ENCODE measurements around the gene PDZRN3.

PDZRN3 gene

DNA sequence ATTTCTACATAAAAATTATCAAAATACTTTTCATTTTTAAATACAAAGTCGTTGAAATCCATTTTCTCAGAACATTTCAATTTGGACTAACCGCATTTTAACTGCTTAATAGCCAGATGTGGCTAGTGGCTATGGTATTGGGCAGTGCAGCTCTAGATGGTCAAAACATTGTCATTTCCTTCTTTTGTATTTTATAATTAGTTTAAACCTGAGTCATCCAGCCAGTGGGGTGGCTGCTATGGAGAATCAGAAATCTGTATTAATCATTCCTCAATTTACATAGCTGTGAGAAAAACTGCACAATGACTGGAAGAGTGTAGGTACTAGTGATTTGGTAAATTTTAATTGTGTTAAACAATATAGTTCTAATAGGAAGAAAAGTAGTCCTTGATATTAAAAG, 245.3 kb downstream of the PDZRN3 start:
- FAIRE-seq = no peak

DNA sequence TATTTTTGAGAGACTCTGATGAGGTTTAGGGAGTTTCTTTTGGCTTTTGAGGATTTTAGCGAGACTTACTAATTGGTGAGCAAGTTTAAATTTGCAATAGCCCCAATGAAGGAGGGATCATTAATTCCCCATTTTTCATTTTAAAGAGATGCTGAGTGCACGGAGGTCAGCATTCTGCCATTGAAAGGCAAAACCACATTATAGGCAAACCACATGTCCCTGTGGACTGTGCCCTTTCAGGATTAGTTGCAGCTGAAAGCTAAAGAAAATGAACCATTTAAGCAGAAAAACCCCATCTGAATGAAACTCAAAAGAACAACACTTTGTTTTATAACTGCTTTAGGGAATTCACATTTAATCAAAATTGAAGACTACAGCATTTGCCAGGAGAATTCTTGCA, 246.5 kb downstream of the PDZRN3 start:
- FAIRE-seq = no peak

- FAIRE-seq = no peak
Measured at GRCh38 chr3:73365756-73366397, 258.9 kb downstream of the PDZRN3 start.

GRCh38 chr3:73364517-73364916, 260.2 kb downstream of the PDZRN3 start:
- no peak for FAIRE-seq

GRCh38 chr3:73363093-73363492, 261.6 kb downstream of the PDZRN3 start:
- no peak for FAIRE-seq

- FAIRE-seq = no peak
Measured at GRCh38 chr3:73361591-73361990, 263.1 kb downstream of the PDZRN3 start.

DNA sequence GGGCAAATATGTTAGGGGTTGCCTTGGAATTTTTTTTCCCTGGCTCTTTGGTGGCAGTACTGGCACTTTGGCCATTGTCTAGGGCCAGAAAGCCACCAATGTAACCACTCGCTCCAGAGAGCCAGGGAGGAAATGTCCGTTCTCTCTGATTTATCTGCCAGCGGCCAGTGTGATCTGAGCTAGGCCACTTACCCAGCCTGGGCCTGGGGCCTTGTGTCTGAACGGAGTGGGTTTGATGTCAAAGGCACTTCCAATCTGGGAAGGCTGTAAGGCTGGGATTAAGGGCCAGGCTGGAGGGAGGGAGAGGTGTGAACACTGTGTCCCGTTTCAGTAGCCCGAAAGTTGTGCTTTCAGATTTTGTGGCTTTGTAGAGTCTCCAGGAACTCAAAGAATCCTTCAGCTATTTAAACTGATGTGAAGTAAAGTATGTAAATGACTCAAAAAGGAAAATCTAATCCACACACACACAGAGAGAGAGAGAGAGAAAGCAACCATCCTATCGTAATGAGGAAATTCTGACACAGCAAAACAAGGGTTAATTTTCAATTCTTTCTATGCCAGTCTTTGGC, 271.0 kb downstream of the PDZRN3 start:
- no peak for FAIRE-seq

DNA sequence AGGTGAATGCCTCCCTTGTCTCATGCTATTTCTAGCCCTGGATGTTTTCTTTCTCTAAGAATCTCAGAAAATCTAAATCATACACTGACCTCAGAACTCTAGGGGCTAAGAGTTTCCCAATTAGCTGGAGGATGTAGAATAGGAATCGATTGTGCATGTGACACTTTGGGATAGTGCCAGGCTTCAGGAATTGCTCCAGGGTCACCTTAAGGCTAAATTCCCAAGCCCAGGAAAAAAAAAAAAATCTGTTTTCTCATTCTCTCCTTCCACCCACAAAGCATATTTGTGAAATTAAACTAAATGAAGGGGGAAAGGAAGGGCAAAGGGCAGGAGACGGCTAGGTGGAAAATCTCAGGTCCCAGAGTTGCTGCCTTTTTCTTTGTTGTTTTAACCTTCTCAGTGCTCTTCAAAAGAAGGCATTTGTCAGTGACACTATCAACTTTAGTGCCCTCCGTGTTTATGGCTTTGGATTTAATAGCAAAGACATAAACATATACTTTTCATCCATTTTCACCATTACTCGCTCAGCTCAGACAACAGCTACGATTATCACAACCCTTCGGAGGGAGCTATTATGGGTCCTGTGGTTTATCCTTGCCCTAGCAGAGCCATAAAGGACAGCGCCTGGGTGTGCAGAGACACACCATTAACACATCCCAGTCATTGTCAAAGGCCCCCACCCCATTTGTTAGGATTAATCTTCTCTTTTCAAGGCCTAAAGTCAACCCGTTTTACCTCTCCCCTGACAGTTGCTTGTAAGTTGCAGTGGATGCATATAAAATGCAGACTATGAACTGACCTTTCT, 271.7 kb downstream of the PDZRN3 start:
- FAIRE-seq = no peak

DNA sequence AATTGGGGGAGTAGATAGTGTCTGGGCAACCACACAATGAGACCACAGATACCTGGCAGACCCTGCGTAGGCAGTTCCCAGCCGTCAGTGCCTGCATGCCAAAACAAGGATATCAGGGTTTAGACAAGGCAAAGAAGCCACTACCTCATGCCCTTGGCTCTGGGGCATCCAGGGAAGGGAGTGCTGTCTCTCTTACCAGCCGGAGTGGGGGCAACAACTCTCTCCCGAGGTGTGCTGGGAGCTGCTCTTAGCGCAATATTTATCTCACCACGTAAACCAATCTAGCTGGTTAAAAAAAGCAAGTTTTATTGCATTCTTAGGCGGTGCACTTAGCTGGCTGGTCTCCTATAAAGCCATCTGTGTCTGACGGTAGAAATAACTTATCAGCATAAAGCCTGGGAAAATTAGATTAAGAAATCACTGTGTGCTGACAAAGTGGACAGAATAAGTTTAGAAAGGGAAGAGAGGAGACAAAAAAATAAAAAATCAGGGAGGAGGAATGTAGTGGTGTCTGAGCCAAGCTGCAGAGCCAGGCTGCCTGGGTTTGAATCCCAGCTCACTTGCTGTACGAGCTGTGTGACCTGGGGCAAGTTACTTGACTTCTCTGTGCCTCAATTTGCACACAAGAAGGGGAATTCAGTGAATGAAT, 273.2 kb downstream of the PDZRN3 start:
- FAIRE-seq = no peak

DNA sequence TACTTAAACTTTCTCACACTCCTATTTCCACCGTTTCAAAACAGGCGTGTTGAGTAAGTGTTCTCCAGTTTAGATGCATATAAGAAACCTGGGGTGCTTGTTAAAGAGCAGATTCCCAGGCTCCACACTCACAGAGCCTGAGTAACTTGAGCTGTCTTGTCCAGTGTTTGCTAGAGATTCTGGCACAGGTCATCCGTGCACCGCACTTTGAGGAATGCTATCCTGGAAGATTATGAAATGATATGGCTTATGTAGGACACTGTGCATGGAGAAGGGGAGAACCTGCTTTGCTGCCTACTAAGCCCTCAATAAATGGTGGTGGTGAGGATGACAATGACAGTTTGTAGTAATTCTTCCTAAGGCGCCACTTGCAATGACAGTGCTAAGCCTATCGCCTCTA, 273.7 kb downstream of the PDZRN3 start:
- no peak for FAIRE-seq

DNA sequence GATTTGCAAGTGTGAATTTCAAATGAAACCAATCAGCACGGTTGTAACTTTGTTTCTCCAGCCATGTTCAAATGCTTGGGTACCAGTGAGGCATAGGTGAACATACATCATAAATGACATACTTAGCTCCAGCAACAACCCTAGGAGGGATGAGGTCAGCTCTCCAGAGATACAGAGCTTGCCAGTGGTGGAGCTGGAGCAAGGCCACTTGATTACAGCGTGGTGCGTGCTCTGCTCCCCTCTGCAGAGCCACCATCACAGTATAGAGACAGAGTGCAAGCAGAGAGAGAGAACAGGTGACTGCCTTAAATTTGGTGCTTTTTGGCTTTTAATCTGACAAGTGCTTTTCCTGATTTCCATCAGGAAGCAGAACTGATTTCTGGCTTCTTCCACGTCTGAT, 275.1 kb downstream of the PDZRN3 start:
- no peak for FAIRE-seq

DNA sequence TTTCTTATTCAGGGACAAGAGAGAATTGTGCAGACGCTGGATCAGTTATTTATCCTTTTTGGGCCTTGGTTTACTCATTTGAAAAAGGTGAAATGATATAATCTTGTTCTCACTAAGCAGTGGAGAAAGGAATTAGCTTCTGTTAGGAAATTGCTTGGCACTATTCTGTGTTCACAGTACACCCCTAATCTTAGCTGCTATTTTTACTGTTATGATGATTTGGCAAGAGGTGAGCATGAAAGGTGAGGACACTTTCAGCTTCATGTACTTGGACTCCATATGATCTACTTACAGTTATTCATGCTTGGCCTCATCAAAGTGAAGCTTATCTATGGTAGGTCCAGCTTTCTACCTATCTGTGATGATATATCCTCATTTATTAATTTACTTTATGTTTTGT, 282.7 kb downstream of the PDZRN3 start:
- FAIRE-seq = no peak

DNA sequence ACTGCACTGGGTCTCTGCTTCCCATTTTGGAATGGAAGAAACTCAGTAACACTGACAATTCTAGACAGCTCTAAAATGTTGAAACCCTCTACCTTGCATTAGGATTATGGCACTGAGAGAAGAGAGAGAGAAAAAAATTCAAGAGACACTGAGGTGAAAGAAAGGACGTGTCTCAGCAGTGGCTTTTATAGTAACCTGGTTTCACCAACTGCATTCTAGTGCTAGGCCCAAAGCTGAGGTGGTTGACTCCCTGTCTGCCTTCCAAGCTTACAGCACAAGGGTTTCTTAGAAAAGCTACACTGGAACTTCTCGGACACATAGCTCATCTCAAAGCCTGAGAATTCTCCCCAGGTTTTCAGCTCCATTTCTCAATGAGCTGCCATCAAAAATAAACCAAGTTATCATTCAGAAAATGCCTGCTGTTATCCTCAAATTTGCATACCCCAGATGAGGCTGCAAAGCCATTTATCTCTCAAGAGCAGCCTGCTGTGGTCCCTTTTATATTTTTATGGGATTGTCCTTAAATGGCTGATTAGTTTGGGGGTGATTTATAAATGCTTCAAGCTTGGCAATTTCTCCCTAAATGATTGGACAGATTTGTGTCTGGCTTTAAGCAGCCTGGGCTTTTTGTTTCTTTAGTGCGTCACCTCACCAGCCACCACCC, 283.3 kb downstream of the PDZRN3 start:
- no peak for FAIRE-seq

DNA sequence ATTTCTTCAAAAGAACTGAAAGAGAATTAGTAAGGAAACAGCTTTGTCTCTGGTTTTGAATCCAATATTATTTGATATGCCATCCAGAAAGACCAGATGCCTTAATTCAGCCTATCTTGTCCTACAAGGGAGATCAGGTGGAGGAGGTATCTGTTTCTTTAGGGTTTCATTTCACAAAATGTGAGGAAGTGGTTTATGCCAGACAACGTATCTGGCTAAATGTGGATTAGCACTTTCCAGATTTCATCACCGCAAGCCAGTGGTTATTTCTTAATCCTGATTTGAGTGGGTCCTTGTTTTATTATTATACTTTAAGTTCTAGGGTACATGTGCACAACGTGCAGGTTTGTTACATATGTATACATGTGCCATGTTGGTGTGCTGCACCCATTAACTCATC, 292.2 kb downstream of the PDZRN3 start:
- FAIRE-seq = no peak
